Fibroblast of lung (primary cell): Measurements from ENCODE around the gene ZNF710.

Source experiments
- EZH2 ChIP-seq: IDR thresholded peaks from 2 replicates; pipeline ENCODE4 v1.5.1; 2012; ENCODE audit warnings: low read length, control low read depth, mild to moderate bottlenecking; ENCODE audit errors: missing control alignments
- TF ChIP-seq, protein P1 (sequence below), 2 donors: IDR thresholded peaks in 1 of 2; conservative IDR thresholded peaks in 1 of 2; 1 replicate in 1 of 2; 2 replicates in 1 of 2; pipeline ENCODE4 v1.5.1; 2011 to 2012; ENCODE audit warnings: low read length in 2 of 2, control low read depth in 1 of 2, inconsistent platforms in 1 of 2, low read depth in 1 of 2, mild to moderate bottlenecking in 1 of 2

DNA sequence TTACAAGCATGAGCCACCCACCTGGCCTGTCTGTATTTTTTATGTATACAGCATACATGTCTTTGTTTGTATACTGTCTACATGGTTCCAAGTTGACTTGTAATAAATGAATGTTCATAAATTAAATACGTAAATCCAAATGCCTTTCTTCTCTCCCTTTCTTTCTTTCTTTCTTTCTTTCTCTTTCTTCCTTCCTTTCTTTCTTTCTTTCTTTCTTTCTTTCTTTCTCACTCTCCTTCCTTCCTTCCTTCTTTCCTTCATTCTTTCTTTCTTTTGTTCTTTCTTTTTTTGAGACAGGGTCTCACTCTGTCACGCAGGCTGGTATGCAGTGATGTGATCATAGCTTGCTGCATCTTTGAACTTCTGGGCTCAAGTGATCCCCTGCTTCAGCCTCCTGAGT lies 17.1 kb upstream of the ZNF710 start:
- TF ChIP-seq, protein P1, sequence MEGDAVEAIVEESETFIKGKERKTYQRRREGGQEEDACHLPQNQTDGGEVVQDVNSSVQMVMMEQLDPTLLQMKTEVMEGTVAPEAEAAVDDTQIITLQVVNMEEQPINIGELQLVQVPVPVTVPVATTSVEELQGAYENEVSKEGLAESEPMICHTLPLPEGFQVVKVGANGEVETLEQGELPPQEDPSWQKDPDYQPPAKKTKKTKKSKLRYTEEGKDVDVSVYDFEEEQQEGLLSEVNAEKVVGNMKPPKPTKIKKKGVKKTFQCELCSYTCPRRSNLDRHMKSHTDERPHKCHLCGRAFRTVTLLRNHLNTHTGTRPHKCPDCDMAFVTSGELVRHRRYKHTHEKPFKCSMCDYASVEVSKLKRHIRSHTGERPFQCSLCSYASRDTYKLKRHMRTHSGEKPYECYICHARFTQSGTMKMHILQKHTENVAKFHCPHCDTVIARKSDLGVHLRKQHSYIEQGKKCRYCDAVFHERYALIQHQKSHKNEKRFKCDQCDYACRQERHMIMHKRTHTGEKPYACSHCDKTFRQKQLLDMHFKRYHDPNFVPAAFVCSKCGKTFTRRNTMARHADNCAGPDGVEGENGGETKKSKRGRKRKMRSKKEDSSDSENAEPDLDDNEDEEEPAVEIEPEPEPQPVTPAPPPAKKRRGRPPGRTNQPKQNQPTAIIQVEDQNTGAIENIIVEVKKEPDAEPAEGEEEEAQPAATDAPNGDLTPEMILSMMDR (conservative IDR thresholded peaks at IDR 0.05 in 1 of 2, IDR thresholded peaks at IDR 0.05 in 1 of 2; ENCODE audit: low read depth in 1 of 2, low read length in 2 of 2) = no peak
- TF ChIP-seq EZH2 = no peak
